GM12872 (cell line): Measurements from ENCODE around the gene TRAIP.

Source experiments
- TF ChIP-seq, protein P1 (sequence below): IDR thresholded peaks from 3 replicates; pipeline ENCODE4 v1.5.1; 2011; ENCODE audit warnings: low read depth, mild to moderate bottlenecking, low read length, moderate library complexity; ENCODE audit not compliant: insufficient read depth

The TRAIP gene

DNA sequence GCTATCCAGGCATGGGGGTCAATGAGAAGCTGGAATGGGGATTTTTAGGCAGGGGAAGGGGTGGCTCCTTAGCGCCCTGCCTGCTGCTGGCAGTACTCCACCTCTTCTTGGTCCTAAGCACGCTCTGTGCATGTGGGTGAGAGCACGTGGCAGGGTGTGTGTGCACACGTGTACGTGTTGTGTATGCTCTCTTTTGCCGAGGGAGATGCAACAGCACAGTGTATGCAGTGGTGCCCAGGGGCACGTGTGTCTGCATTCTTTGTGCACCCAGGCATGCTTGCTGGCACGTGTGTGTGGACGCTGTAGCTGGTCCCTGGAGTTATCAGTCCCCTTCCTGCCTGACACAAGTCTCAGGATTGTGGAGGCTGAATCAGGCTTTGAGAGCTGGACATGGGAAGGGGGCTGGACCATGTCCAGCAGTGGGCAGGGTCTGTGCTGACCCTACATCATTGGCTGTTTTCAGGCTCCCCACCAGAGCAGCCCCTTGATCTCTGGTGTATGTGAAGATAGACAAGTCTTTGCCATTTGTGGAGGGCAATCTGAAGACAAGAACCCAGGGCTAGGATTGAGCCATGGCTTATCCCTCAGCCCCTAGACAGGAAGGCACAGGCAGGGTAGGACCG lies 15.3 kb upstream of the TRAIP start:
- TF ChIP-seq, protein P1, sequence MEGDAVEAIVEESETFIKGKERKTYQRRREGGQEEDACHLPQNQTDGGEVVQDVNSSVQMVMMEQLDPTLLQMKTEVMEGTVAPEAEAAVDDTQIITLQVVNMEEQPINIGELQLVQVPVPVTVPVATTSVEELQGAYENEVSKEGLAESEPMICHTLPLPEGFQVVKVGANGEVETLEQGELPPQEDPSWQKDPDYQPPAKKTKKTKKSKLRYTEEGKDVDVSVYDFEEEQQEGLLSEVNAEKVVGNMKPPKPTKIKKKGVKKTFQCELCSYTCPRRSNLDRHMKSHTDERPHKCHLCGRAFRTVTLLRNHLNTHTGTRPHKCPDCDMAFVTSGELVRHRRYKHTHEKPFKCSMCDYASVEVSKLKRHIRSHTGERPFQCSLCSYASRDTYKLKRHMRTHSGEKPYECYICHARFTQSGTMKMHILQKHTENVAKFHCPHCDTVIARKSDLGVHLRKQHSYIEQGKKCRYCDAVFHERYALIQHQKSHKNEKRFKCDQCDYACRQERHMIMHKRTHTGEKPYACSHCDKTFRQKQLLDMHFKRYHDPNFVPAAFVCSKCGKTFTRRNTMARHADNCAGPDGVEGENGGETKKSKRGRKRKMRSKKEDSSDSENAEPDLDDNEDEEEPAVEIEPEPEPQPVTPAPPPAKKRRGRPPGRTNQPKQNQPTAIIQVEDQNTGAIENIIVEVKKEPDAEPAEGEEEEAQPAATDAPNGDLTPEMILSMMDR, result no peak

DNA sequence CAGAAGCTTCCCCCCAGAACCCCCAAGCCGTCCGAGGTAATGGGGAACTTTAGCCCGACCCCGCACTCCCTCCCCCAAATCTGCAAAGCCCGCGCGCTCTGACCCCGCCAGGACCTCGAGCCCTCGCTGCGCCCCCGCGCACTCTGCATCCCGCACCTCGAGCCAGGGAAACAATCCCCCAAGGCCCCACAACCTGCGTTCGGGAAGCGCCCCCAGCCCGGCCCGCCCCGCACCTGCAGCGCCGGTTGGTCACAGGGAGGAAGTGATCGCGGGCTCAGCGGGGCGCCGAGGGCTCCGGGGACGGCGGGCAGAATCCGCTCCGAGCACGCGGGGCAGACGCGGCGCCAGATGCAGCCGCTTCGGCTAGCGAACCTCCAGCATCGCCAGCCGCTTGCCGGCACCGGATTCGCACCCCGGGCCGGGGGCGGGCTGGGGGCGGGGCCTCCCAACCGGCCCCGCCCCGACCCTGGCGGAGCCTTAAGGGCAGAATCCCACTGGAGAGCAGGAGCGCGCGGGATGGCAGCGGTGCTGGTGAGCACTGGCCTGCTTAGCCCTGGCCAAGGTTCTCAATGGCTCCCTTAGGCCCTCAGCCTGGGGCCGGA lies 13.3 kb upstream of the TRAIP start, which contains the start of gene CAMKV:
CAMKV (minus strand) TSS at position 382 of the 602 bp plus-strand sequence. CDS start 7,518 bp downstream, outside the sequence.
- TF ChIP-seq, protein P1, result no peak

DNA sequence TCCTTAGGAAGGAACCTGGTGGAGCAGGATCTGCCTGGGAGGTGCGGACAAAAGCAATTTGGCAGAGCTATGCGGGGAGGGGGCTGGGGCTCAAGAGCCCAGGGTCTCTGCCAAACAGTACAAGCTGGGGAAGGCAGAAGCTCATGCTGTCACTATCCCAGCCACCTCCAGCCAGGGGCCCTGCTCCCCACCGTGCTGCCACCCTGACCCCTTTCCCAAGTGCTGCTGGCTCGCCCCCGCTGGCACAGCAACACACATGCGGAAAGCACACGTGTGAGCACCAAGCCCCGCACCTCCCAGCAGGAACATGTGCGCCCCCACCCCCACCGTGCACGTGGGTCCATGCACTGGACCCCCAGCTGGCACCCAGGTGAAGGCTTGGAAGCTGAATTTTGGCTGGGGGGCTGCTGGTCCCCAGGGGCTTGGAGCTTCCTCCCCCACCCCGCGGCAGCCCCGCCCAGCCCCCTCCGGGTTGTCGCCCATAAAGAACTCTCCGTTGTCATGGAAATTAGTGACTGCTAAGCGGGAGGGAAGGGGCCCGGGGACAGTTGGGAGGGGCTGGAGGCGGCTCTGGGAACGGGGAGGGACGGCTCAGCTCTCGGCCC lies 12.6 kb upstream of the TRAIP start:
- TF ChIP-seq, protein P1, result no peak

DNA sequence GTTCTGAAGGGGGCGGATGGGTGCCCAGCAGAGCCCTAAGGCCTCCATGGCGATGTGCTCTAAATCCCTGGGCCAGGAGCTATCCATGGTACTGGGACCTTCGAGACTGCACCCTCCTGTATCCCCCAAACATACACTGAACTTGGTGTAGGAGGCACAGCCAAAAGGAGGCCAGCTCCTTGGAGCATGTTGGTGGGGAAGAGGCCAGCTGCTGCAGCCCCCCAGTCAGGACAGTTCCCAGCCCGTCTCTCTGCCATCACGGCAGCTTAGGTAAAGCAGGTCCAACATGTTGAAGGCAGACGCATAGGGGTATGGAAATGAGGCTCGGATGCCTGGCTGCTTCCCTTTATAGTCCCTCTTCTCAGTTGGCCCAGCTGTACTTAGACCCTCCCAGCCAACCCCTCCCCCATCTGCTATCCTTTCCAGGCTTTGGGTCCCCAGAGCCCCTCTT lies 11.5 kb upstream of the TRAIP start:
- TF ChIP-seq, protein P1, result no peak

DNA sequence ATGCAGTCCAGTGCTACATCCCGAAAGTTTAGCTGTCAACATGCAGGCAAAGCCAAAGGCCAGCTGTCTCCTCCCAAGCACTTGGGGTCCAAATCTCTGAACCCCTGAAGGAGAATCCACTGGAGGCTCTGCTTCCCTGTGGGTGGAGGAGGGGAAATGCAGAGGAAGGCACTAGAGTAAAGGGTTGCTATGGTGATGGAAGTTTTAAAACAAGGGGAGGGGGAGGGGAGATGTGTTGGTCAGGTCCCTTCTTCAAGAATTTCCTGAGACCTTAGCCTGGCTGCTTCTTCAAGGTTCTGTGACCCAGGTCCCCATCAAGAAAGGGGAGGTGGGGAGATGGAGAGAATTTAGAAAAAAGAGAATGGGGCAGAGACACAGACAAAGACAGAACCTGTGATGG lies 11.0 kb upstream of the TRAIP start:
- TF ChIP-seq, protein P1, result no peak

DNA sequence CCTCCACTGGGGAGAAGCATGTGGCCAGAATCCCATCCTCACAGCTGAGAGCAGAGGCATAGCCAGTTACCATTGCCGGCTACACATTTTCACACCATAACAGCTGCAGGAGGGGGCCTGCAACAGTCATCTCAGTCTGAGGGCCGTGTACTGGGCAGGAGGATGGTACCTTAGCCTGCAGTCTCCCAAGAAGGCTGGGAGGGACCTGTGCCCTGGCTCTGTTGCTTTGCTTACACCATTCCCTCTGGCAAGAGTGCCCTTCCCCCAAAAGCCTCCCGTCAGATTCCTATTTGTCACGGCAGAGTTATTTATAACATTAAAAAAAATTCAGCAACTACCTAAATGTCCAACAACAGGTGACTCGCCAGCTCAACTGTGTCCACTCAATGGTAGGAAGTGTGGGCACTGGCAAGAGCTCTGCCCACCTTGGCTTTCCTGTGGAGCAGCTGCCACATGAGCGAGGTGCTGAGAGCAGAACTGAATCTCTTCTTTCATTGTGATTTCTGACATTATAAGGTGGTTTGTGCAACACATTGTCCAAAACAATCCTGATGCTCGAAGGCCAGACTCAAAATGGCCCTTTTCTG lies 8.9 kb upstream of the TRAIP start:
- TF ChIP-seq, protein P1, result no peak

DNA sequence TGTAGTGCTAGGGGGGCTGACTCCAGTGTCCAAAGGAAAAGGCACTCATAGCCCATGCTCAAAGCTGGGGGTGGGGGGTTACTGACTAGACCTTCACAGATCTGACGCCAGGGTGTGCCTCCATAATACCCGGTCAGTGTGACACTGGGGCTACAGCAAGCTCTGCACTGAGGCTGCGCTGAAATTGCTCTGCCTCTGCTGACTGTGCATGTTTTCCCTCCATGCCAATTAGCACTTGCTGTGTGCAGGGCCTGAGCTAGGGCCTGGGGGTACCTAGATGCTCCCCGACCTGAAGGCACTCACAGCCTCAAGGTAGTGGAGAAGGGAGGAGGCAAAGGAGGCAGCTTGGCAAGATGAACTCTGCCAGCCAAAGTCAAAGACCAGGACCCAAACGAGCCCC lies 8.1 kb upstream of the TRAIP start:
- TF ChIP-seq, protein P1, result no peak
